Esophagus squamous epithelium (tissue), 4 donors: ENCODE measurements around the gene ARFIP2.

ENCODE experiments used
- CTCF ChIP-seq, 6 experiments: fragments of 450-650 bp in 4 of 6; fragments of 200-600 bp in 2 of 6; sonication (generic) in 2 of 6; IDR thresholded peaks; one replicate each; pipeline ENCODE4 v1.5.1; 2016 to 2019; ENCODE audit warnings: antibody characterized with exemption in 6 of 6, mild to moderate bottlenecking in 4 of 6, moderate library complexity in 4 of 6
- POLR2A ChIP-seq, 4 donors: fragments of 450-650 bp; IDR thresholded peaks; one replicate each; pipeline ENCODE4 v1.6.1; 2017; ENCODE audit warnings: antibody characterized with exemption in 4 of 4, mild to moderate bottlenecking in 4 of 4, moderate library complexity in 3 of 4

GRCh38 chr11:6437423-6437822 is 43.7 kb downstream of the ARFIP2 start:
- TF ChIP-seq POLR2A (IDR thresholded peaks at IDR 0.05) (no peak), CTCF (IDR thresholded peaks at IDR 0.05) (no peak)
